ENCODE measurements around the gene LSM6. TPM values are rescaled to one million over a fixed set of nuclear protein-coding genes. Genes with fewer than 3 reads are reported as not detected.
A peak's percentile ranks its signal among the peaks of the same experiment; 100 is the strongest.

Gene LSM6
- total RNA-seq, 1 experiment from 2014 or later, result 76.3 TPM

DNA sequence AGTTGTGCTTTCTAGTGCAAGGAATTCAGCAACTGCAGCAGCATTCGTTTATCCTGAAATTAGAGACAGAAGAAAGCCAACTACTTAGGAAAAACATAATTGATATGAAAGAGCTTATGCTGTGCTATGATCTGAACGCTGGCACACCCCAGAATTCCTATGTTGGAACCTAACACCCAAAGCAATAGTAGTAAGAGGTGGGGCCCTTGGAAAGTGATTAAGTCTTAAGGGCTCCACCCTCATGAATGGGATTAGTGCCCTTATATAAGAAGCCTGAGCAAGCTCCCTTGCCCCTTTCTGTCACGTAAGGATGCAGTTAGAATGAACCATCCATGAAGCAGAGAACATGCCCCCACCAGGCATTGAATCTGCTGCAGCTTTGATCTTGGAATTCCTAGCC lies 5.4 kb upstream of the LSM6 start:
- CTCF ChIA-PET, result no interaction called here
- H3K27me3 ChIP-seq (ENCODE audit: low read length), result no peaks in the 10 kb centered on the region
- no peak overlapping the region for H3K27ac ChIP-seq (ENCODE audit: low read length)
- BruUV-seq (replicated peaks), result no TSS peak
- DNase-seq (no peak), ATAC-seq (no peak)
- no peak overlapping the region for H3K9ac ChIP-seq (ENCODE audit: low read length)
- no peak overlapping the region for H3K4me2 ChIP-seq (ENCODE audit: low read length)
- H3K79me2 ChIP-seq (ENCODE audit: low read length), result no peaks in the 10 kb centered on the region
- H3K36me3 ChIP-seq (ENCODE audit: low read depth, low read length), result no peaks in the 10 kb centered on the region
- 0 out of 2 replicates have a peak, but pooled peaks cover 2% of the 10 kb centered on the region for H3K4me1 ChIP-seq (ENCODE audit: insufficient read depth, low read length)
- intact Hi-C loops (cut with micrococcal nuclease), result no loop called here
- no peak for TF ChIP-seq EZH2phosphoT487 (IDR thresholded peaks at IDR 0.05; ENCODE audit: borderline replicate concordance, low read length)
- no peak for TF ChIP-seq EZH2 (IDR thresholded peaks at IDR 0.05; ENCODE audit: low read length, unreplicated experiment)
- TF ChIP-seq CTCF (conservative IDR thresholded peaks at IDR 0.05; ENCODE audit: low read depth, low read length), result no peak
- POLR2A ChIA-PET (ENCODE audit: unreplicated experiment), result no interaction called here
- no peaks in the 10 kb centered on the region for H4K20me1 ChIP-seq (ENCODE audit: low read length)
- H3K9me3 ChIP-seq (ENCODE audit: low read length), result no peaks in the 10 kb centered on the region
- no peak overlapping the region for H2AFZ ChIP-seq (ENCODE audit: low read length)
- no peaks in the 10 kb centered on the region for H3F3A ChIP-seq (ENCODE audit: low read length, unreplicated experiment)
- H3K4me3 ChIP-seq (ENCODE audit: low read length), result no peak overlapping the region
- no peaks in the 10 kb centered on the region for H3K9me2 ChIP-seq (replicated peaks; ENCODE audit: low read length)

DNA sequence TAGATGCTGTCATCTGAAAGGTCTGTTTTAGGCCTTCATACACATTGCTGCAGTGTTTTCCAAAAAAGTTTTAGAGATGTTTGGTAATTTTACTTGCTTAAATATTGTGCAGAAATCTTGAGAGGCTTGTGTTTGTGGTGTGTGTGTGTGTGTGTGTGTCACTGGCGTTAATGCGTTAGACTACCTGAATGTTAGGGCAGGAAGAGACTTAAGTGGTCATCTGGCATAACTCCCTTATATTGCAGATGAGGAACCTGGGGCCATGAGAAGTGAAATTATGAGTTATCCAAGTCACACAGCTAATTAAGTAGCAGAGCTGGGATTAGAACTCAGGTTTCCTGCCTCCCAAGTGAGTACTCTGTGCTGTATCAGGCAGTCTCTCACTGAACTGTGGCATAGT lies 1.4 kb downstream of the LSM6 start:
- H3K9me3 ChIP-seq (ENCODE audit: low read length), result no peaks in the 10 kb centered on the region
- ATAC-seq (no peak), DNase-seq (no peak)
- H2AFZ ChIP-seq (ENCODE audit: low read length), result no peak overlapping the region
- H3K9ac ChIP-seq (ENCODE audit: low read length), result peak overlapping the region; percentile 91
- H4K20me1 ChIP-seq (ENCODE audit: low read length), result no peaks in the 10 kb centered on the region
- H3K27me3 ChIP-seq (ENCODE audit: low read length), result no peaks in the 10 kb centered on the region
- peaks cover 14% of the 10 kb centered on the region for H3K4me1 ChIP-seq (ENCODE audit: insufficient read depth, low read length)
- H3K4me3 ChIP-seq (ENCODE audit: low read length), result peak overlapping the region; percentile 84
- no peaks in the 10 kb centered on the region for H3K9me2 ChIP-seq (replicated peaks; ENCODE audit: low read length)
- no peaks in the 10 kb centered on the region for H3F3A ChIP-seq (ENCODE audit: low read length, unreplicated experiment)
- no peak overlapping the region for H3K27ac ChIP-seq (ENCODE audit: low read length)
- no peaks in the 10 kb centered on the region for H3K36me3 ChIP-seq (ENCODE audit: low read depth, low read length)
- peak overlapping the region; percentile 81 for H3K4me2 ChIP-seq (ENCODE audit: low read length)
- intact Hi-C loops (cut with micrococcal nuclease), result loop anchor here (5.0 kb wide), 2 partner anchors 155 to 240 kb away; partner anchors contain the start of gene ZNF827
- TF ChIP-seq CTCF (conservative IDR thresholded peaks at IDR 0.05; ENCODE audit: low read depth, low read length) (no peak), EZH2phosphoT487 (IDR thresholded peaks at IDR 0.05; ENCODE audit: borderline replicate concordance, low read length) (no peak), EZH2 (IDR thresholded peaks at IDR 0.05; ENCODE audit: low read length, unreplicated experiment) (no peak)
- BruUV-seq (replicated peaks), result no TSS peak
- CTCF ChIA-PET, result no interaction called here
- H3K79me2 ChIP-seq (ENCODE audit: low read length), result peaks cover 62% of the 10 kb centered on the region
- POLR2A ChIA-PET (ENCODE audit: unreplicated experiment), result no interaction called here

DNA sequence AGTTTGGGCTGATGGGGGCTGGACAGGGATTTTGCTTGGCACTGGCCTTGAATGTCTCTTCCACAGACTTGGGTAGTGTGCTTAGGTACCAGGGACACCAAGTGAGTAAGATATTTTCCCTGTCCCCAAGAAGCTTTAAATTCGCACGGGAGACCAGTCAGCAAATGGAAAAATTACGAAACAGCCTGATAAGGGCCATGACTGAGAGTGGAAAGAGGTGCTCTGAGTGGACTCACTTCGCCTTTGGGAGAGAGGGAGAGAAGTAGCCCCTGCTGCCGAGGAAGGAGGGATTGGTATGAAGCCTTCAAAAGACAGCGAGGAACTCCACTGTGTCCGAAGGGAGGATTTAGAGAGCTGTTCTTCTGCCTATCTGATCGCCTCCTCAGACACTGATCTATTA lies 2.6 kb downstream of the LSM6 start:
- Histone ChIP-seq H3K79me2 (ENCODE audit: low read length) (peaks cover 70% of the 10 kb centered on the region), H3K36me3 (ENCODE audit: low read depth, low read length) (no peaks in the 10 kb centered on the region), H3K4me2 (ENCODE audit: low read length) (no peak overlapping the region), H3K27ac (ENCODE audit: low read length) (no peak overlapping the region), H3K9ac (ENCODE audit: low read length) (no peak overlapping the region), H3K9me2 (replicated peaks; ENCODE audit: low read length) (no peaks in the 10 kb centered on the region), H3K4me3 (ENCODE audit: low read length) (no peak overlapping the region), H3K4me1 (ENCODE audit: insufficient read depth, low read length) (peaks cover 14% of the 10 kb centered on the region), H4K20me1 (ENCODE audit: low read length) (no peaks in the 10 kb centered on the region), H3K9me3 (ENCODE audit: low read length) (no peaks in the 10 kb centered on the region), H3K27me3 (ENCODE audit: low read length) (no peaks in the 10 kb centered on the region), H2AFZ (ENCODE audit: low read length) (no peak overlapping the region), H3F3A (ENCODE audit: low read length, unreplicated experiment) (no peaks in the 10 kb centered on the region)
- no peak for TF ChIP-seq EZH2phosphoT487 (IDR thresholded peaks at IDR 0.05; ENCODE audit: borderline replicate concordance, low read length)
- TF ChIP-seq EZH2 (IDR thresholded peaks at IDR 0.05; ENCODE audit: low read length, unreplicated experiment), result no peak
- no peak for TF ChIP-seq CTCF (conservative IDR thresholded peaks at IDR 0.05; ENCODE audit: low read depth, low read length)
- no TSS peak for BruUV-seq (replicated peaks)
- CTCF ChIA-PET, result no interaction called here
- no peak for DNase-seq
- POLR2A ChIA-PET (ENCODE audit: unreplicated experiment), result no interaction called here
- no peak for ATAC-seq
- intact Hi-C loops (cut with micrococcal nuclease), result loop anchor here (5.0 kb wide), 2 partner anchors 154 to 241 kb away; partner anchors contain the start of gene ZNF827
